SK-N-SH (cell line): ENCODE measurements around the gene KREMEN2.

Experiments used
- EP300 ChIP-seq, 2 experiments: IDR thresholded peaks; 2 replicates each; pipeline versions ENCODE4 v1.4.0 to v1.6.1; 2012; ENCODE audit warnings: borderline replicate concordance in 1 of 2, low read depth in 1 of 2, low read length in 1 of 2
- FOXJ3 ChIP-seq: sonication (generic); formaldehyde crosslinking; IDR thresholded peaks from 2 replicates; pipeline ENCODE4 v1.5.1; 2020; ENCODE audit warnings: mild to moderate bottlenecking, missing genetic modification reagents
- GATA2 ChIP-seq: sonication (generic); formaldehyde crosslinking; IDR thresholded peaks from 2 replicates; pipeline ENCODE4 v1.5.0; 2020; ENCODE audit warnings: mild to moderate bottlenecking, missing genetic modification reagents
- TAF1 ChIP-seq: IDR thresholded peaks from 2 replicates; pipeline ENCODE4 v1.6.1; 2012; ENCODE audit warnings: low read depth, mild to moderate bottlenecking, low read length, moderate library complexity, borderline replicate concordance
- TCF12 ChIP-seq: IDR thresholded peaks from 2 replicates; pipeline ENCODE4 v1.4.0; 2012
- TF ChIP-seq, protein P1 (sequence below): fragments of 200-600 bp; sonication (generic); IDR thresholded peaks from 2 replicates; pipeline ENCODE4 v1.6.1; 2017; ENCODE audit warnings: antibody characterized with exemption, mild to moderate bottlenecking, moderate library complexity
- TF ChIP-seq, protein P2 (sequence below): fragments of 150-350 bp; IDR thresholded peaks from 2 replicates; pipeline ENCODE4 v1.6.1; 2017; ENCODE audit warnings: antibody characterized with exemption, low read length, low read depth, borderline replicate concordance

DNA sequence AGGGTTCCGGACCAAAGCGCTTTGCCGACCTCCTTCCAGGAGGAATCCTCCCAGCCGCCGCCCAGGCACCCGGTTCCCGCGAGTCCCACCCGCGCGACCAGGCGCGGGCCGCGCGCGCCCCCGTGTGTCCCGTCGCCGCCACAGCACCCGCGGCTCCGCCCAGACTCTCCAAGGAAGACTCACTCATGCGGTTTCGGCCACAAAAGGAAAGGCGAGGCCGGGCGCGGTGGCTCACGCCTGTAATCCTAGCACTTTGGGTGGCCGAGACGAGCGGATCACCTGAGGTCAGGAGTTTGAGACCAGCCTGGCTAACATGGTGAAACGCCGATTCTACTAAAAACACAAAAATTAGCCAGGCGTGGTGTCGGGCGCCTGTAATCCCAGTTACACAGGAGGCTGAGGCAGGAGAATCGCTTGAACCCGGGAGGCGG, 19.6 kb downstream of the KREMEN2 start:
- TF ChIP-seq, protein P1, sequence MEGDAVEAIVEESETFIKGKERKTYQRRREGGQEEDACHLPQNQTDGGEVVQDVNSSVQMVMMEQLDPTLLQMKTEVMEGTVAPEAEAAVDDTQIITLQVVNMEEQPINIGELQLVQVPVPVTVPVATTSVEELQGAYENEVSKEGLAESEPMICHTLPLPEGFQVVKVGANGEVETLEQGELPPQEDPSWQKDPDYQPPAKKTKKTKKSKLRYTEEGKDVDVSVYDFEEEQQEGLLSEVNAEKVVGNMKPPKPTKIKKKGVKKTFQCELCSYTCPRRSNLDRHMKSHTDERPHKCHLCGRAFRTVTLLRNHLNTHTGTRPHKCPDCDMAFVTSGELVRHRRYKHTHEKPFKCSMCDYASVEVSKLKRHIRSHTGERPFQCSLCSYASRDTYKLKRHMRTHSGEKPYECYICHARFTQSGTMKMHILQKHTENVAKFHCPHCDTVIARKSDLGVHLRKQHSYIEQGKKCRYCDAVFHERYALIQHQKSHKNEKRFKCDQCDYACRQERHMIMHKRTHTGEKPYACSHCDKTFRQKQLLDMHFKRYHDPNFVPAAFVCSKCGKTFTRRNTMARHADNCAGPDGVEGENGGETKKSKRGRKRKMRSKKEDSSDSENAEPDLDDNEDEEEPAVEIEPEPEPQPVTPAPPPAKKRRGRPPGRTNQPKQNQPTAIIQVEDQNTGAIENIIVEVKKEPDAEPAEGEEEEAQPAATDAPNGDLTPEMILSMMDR = peak; percentile 89
- TF ChIP-seq TCF12 (no peak), TAF1 (no peak), FOXJ3 (CRISPR knock-in tag) (no peak), EP300 (IDR thresholded peaks at IDR 0.05; ENCODE audit: borderline replicate concordance in 1 of 2, low read depth in 1 of 2, low read length in 1 of 2) (no peak), GATA2 (CRISPR knock-in tag) (no peak)
- TF ChIP-seq, protein P2, sequence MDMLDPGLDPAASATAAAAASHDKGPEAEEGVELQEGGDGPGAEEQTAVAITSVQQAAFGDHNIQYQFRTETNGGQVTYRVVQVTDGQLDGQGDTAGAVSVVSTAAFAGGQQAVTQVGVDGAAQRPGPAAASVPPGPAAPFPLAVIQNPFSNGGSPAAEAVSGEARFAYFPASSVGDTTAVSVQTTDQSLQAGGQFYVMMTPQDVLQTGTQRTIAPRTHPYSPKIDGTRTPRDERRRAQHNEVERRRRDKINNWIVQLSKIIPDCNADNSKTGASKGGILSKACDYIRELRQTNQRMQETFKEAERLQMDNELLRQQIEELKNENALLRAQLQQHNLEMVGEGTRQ = no peak
